PC-9 (cell line): ENCODE data around the gene EML6. TPM values are rescaled to one million over a fixed set of nuclear protein-coding genes. Genes with fewer than 3 reads are reported as not detected.
A peak's percentile ranks its signal among the peaks of the same experiment; 100 is the strongest.

Experiments used
- BruUV-seq: library from RNA; stranded (reverse); fragments of 400-500 nt; replicated peaks from 2 replicates; lab custom pipeline; 2021; lab: Mats Ljungman, UMichigan
- CTCF ChIA-PET: fragments of 300-600 bp; sonication (Branson Sonifier 250); formaldehyde crosslinking; loops from one replicate; lab custom pipeline; 2022; ENCODE audit warnings: antibody characterized with exemption; lab: Charles Lee
- POLR2A ChIA-PET: fragments of 300-600 bp; sonication (Branson Sonifier 250); formaldehyde crosslinking; loops from one replicate; lab custom pipeline; 2022; ENCODE audit warnings: antibody characterized with exemption; ENCODE audit not compliant: unreplicated experiment; lab: Charles Lee
- DNase-seq, 2 experiments: peaks; one replicate each; pipeline versions ENCODE4 v3.0.0 to v3.0.0-alpha.2; 2015 to 2022; ENCODE audit warnings: mixed read lengths in 1 of 2
- H2AFZ ChIP-seq: fragments of 200-600 bp; sonication (generic); 2 replicates; pipeline ENCODE4 v1.8.1; 2017; ENCODE audit warnings: antibody characterized with exemption
- H3F3A ChIP-seq: fragments of 200-600 bp; sonication (generic); 2 replicates; pipeline ENCODE4 v1.8.1; 2017; ENCODE audit warnings: antibody characterized with exemption, mild to moderate bottlenecking, low read depth; ENCODE audit not compliant: insufficient read depth
- H3K27ac ChIP-seq: fragments of 200-600 bp; sonication (generic); 2 replicates; pipeline ENCODE4 v1.6.1; 2016; ENCODE audit warnings: mixed run types
- H3K27me3 ChIP-seq: fragments of 200-600 bp; sonication (generic); 2 replicates; pipeline ENCODE4 v1.6.1; 2016; ENCODE audit warnings: low read depth, mixed run types; ENCODE audit not compliant: insufficient read depth
- H3K36me3 ChIP-seq: fragments of 200-600 bp; sonication (generic); 2 replicates; pipeline ENCODE4 v1.6.1; 2016; ENCODE audit warnings: low read depth, mixed run types
- H3K4me1 ChIP-seq: fragments of 200-600 bp; sonication (generic); replicated peaks from 2 replicates; pipeline ENCODE4 v1.6.1; 2016; ENCODE audit warnings: mixed run types; ENCODE audit not compliant: insufficient read depth
- H3K4me2 ChIP-seq: fragments of 200-600 bp; sonication (generic); 2 replicates; pipeline ENCODE4 v1.6.1; 2017; ENCODE audit warnings: mixed run types
- H3K4me3 ChIP-seq: fragments of 200-600 bp; sonication (generic); 2 replicates; pipeline ENCODE4 v1.6.1; 2016; ENCODE audit warnings: mixed run types
- H3K79me2 ChIP-seq: fragments of 200-600 bp; sonication (generic); 2 replicates; pipeline ENCODE4 v1.6.1; 2017; ENCODE audit warnings: low read depth, mixed run types
- H3K9me2 ChIP-seq: fragments of 200-600 bp; sonication (generic); 2 replicates; pipeline ENCODE4 v1.8.1; 2017; ENCODE audit warnings: mild to moderate bottlenecking; ENCODE audit not compliant: insufficient read depth
- H3K9me3 ChIP-seq: fragments of 200-600 bp; sonication (generic); 2 replicates; pipeline ENCODE4 v1.8.1; 2016; ENCODE audit warnings: low read depth; ENCODE audit not compliant: insufficient read depth
- H4K20me1 ChIP-seq: fragments of 200-600 bp; sonication (generic); 2 replicates; pipeline ENCODE4 v1.8.1; 2017; ENCODE audit not compliant: insufficient read depth
- EZH2 ChIP-seq: fragments of 200-600 bp; sonication (generic); IDR thresholded peaks from 2 replicates; pipeline ENCODE4 v1.8.0; 2017; ENCODE audit warnings: antibody characterized with exemption, low read depth
- intact Hi-C: fragments of 100-400 bp; cut with micrococcal nuclease; formaldehyde crosslinking; loops from one replicate; pipeline ENCODE4 v1.10.0; 2022; ENCODE audit not compliant: unreplicated experiment
- total RNA-seq: library from RNA; stranded (reverse); gene quantifications from 2 replicates; pipeline ENCODE4 v1.2.3, GENCODE V29; 2021
- TF ChIP-seq, protein P1 (sequence below): fragments of 200-600 bp; sonication (generic); conservative IDR thresholded peaks from 2 replicates; pipeline ENCODE4 v1.6.1; 2017; ENCODE audit warnings: mixed run types, antibody characterized with exemption, mild to moderate bottlenecking, moderate library complexity

EML6 gene
- total RNA-seq, 1 experiment from 2014 or later = 3.7 TPM

DNA sequence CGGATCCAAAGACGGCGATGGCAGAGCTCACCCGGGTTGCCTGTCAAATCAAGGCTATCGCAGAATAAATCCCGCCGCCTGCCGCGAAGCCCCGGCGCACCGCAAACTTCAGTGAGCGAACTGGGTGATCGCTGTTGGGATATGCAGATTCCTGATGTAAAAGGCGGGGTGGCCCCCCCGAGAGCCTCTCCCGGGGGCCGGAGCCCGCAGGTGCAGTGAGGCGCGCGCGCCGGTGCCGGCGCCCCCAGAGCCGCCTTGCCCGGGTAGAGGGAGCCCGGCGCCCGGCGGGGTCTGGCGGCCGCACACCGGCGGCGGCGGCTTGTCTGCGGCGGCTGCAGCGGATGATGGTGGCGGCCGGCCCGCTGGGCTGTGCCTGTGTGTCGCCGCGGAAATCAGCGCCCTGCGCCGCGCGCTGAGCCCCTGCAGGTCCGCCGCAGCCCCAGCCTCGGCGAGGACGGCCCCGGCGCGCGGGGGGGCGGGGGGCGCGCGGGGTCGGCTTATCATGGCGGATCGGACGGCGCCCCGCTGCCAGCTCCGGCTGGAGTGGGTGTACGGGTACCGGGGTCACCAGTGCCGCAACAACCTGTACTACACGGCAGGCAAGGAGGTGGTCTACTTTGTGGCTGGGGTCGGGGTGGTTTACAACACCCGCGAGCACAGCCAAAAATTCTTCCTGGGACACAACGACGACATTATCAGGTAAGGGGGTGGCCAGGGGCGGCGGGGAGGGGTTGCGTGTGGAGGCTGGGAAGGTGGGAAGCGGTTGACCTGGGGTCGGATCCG is 1.3 kb downstream of the EML6 start:
- POLR2A ChIA-PET = no interaction called here
- peak in 1 of 2 experiments; percentile 24 for DNase-seq
- peak overlapping the region; percentile 86 for H2AFZ ChIP-seq

DNA sequence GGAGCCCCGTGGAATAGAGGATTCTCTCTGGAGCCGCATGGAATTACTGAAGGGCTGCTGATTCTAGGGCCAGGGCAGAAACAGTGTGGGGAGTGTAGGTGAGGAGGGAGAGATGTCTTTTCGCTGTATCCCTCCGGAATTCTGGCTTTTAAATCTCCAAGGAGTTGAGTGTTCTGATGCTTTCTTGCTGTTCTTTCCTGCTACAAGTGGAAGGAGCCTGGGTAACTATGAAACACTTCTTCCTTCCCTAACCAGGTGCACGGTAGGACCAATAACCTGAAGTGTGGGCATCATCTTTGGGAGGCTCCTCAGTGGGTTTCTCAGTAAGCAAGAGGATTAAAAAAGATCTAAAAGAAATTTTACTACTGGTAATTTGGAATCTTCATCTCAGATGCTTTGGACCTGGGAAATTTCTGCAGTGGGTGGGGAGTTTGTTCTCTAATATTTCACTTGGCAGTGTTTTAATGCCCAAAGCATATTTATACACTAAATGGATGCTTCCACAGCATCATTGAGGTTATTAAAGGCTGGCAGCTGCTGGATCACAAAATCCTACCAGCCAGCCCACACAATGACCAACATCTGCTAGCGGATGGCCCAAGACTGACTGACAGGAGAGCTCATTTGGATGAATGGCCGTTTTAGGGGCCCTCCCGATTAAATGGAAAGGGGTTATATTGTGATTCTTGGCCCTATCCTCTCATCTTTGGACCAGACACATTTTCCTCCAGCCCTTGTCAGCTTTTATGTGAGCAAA is 2.1 kb downstream of the EML6 start:
- POLR2A ChIA-PET = no interaction called here

More for the DNA sequence above, 1.3 kb downstream of the EML6 start:
- Histone ChIP-seq H3K27me3 (no peaks in the 10 kb centered on the region), H3K27ac (no peak overlapping the region), H3K79me2 (no peaks in the 10 kb centered on the region), H3K9me3 (no peaks in the 10 kb centered on the region), H3K9me2 (no peaks in the 10 kb centered on the region), H3K4me3 (peak overlapping the region; percentile 80), H3K4me2 (peak overlapping the region; percentile 85), H3K4me1 (peaks cover 46% of the 10 kb centered on the region), H3F3A (peaks cover 18% of the 10 kb centered on the region; the same call in 1 of the 2 replicates), H4K20me1 (no peaks in the 10 kb centered on the region), H3K36me3 (no peaks in the 10 kb centered on the region)
- no peak for TF ChIP-seq EZH2
- TF ChIP-seq, protein P1, sequence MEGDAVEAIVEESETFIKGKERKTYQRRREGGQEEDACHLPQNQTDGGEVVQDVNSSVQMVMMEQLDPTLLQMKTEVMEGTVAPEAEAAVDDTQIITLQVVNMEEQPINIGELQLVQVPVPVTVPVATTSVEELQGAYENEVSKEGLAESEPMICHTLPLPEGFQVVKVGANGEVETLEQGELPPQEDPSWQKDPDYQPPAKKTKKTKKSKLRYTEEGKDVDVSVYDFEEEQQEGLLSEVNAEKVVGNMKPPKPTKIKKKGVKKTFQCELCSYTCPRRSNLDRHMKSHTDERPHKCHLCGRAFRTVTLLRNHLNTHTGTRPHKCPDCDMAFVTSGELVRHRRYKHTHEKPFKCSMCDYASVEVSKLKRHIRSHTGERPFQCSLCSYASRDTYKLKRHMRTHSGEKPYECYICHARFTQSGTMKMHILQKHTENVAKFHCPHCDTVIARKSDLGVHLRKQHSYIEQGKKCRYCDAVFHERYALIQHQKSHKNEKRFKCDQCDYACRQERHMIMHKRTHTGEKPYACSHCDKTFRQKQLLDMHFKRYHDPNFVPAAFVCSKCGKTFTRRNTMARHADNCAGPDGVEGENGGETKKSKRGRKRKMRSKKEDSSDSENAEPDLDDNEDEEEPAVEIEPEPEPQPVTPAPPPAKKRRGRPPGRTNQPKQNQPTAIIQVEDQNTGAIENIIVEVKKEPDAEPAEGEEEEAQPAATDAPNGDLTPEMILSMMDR = no peak
- intact Hi-C loops = loop anchor here (5.0 to 10.0 kb wide), 4 partner anchors 202 to 890 kb away; partner anchors contain the start of gene PPP4R3B
- CTCF ChIA-PET = interaction anchor here (0.6 to 0.7 kb wide), 2 partner anchors 205 to 737 kb away, joined by 3 read pairs; no protein-coding TSS in a partner anchor
- BruUV-seq = no TSS peak

More for the DNA sequence above, 2.1 kb downstream of the EML6 start:
- Histone ChIP-seq H3K4me1 (peaks cover 46% of the 10 kb centered on the region), H3K36me3 (no peaks in the 10 kb centered on the region), H2AFZ (no peak overlapping the region), H3K9me3 (no peaks in the 10 kb centered on the region), H3K27ac (no peak overlapping the region), H3K4me2 (peak overlapping the region; percentile 85), H3K79me2 (no peaks in the 10 kb centered on the region), H3K27me3 (no peaks in the 10 kb centered on the region), H3K9me2 (no peaks in the 10 kb centered on the region), H4K20me1 (no peaks in the 10 kb centered on the region), H3K4me3 (no peak overlapping the region; the same call in 1 of the 2 replicates), H3F3A (peaks cover 18% of the 10 kb centered on the region; the same call in 1 of the 2 replicates)
- no TSS peak for BruUV-seq
- CTCF ChIA-PET = interaction anchor here (0.7 kb wide), 1 partner anchor 736 kb away, joined by 3 read pairs; no protein-coding TSS in a partner anchor
- intact Hi-C loops = loop anchor here (2.0 to 10.0 kb wide), 3 partner anchors 113 to 889 kb away; partner anchors contain the start of gene PPP4R3B
- DNase-seq = no peak
- TF ChIP-seq EZH2 = no peak
- TF ChIP-seq, protein P1 = no peak
